GM12878 (cell line): Measurements from ENCODE around the gene BCL11A. TPM values are rescaled to one million over a fixed set of nuclear protein-coding genes. Genes with fewer than 3 reads are reported as not detected.

Experiments used
- ATAC-seq: fragments of 200-7000 bp; cut with Tn5 transposase; 3 replicates; pipeline ENCODE4 v1.9.1; 2020; ENCODE audit warnings: mild to moderate bottlenecking, moderate library complexity
- BruUV-seq: library from RNA; stranded (reverse); fragments of 400-500 nt; replicated peaks from 2 replicates; lab custom pipeline; 2021; lab: Mats Ljungman, UMichigan
- CTCF ChIA-PET: fragments of 300-600 bp; sonication (Branson Sonifier 250); formaldehyde crosslinking; extraction: SDS; loops from one replicate; lab custom pipeline; 2021; ENCODE audit warnings: inconsistent platforms; lab: Yijun Ruan, JAX
- POLR2A ChIA-PET: fragments of 350-600 bp; formaldehyde crosslinking; extraction: SDS; loops from one replicate; lab custom pipeline; 2021; ENCODE audit warnings: inconsistent platforms; lab: Charles Lee
- RAD21 ChIA-PET: fragments of 300-600 bp; sonication (Branson Sonifier 250); formaldehyde crosslinking; loops from one replicate; lab custom pipeline; 2023; ENCODE audit warnings: antibody characterized with exemption; ENCODE audit not compliant: unreplicated experiment; lab: Charles Lee
- SMC1A ChIA-PET: fragments of 300-600 bp; sonication (Branson Sonifier 250); formaldehyde crosslinking; loops from one replicate; lab custom pipeline; 2023; ENCODE audit not compliant: unreplicated experiment, uncharacterized antibody; lab: Charles Lee
- DNase-seq: peaks from one replicate; pipeline ENCODE4 v3.0.0-alpha.2; 2011; ENCODE audit warnings: low read depth, low spot score
- FAIRE-seq: peaks from 3 replicates; lab custom pipeline; 2011; peaks lifted over from hg19 to GRCh38; lab: Jason Lieb, UNC
- H2AFZ ChIP-seq: 2 replicates; pipeline ENCODE4 v1.6.0; 2011; ENCODE audit warnings: low read depth, low read length, control low read depth; ENCODE audit not compliant: control insufficient read depth
- H3K27ac ChIP-seq: 2 replicates; pipeline ENCODE4 v1.5.1; 2011; ENCODE audit warnings: control low read depth; ENCODE audit not compliant: control insufficient read depth, insufficient read depth
- H3K27me3 ChIP-seq, 2 experiments: replicated peaks in 1 of 2; 2 replicates each; pipeline versions ENCODE4 v1.6.0 to v1.6.1; 2011; ENCODE audit warnings: low read length in 1 of 2; ENCODE audit not compliant: control insufficient read depth in 2 of 2, insufficient read depth in 2 of 2
- H3K36me3 ChIP-seq, 2 experiments: 2 replicates each; pipeline ENCODE4 v1.5.1; 2011; ENCODE audit warnings: low read length in 1 of 2; ENCODE audit not compliant: control insufficient read depth in 2 of 2, insufficient read depth in 2 of 2
- H3K4me1 ChIP-seq: 2 replicates; pipeline ENCODE4 v1.6.1; 2011; ENCODE audit warnings: mild to moderate bottlenecking, low read length, moderate library complexity, mixed read lengths; ENCODE audit not compliant: control insufficient read depth, insufficient read depth
- H3K4me2 ChIP-seq: 2 replicates; pipeline ENCODE4 v1.6.0; 2011; ENCODE audit warnings: control low read depth; ENCODE audit not compliant: control insufficient read depth, insufficient read depth
- H3K4me3 ChIP-seq: fragments of 200-600 bp; sonication (generic); 2 replicates; pipeline ENCODE4 v1.5.1; 2016
- H3K79me2 ChIP-seq: 2 replicates; pipeline ENCODE4 v1.6.0; 2011; ENCODE audit warnings: low read length; ENCODE audit not compliant: control insufficient read depth, insufficient read depth
- H3K9ac ChIP-seq: 2 replicates; pipeline ENCODE4 v1.8.0; 2011; ENCODE audit warnings: low read length, control low read depth, mixed read lengths; ENCODE audit not compliant: control insufficient read depth, insufficient read depth
- H3K9me3 ChIP-seq: replicated peaks from 3 replicates; pipeline ENCODE4 v1.5.1; 2011; ENCODE audit warnings: mild to moderate bottlenecking, low read length; ENCODE audit not compliant: control insufficient read depth, insufficient read depth
- H4K20me1 ChIP-seq: 2 replicates; pipeline ENCODE4 v1.6.0; 2011; ENCODE audit not compliant: control insufficient read depth, insufficient read depth
- ATF7 ChIP-seq: fragments of 450-650 bp; IDR thresholded peaks from 2 replicates; pipeline ENCODE4 v1.6.1; 2016; ENCODE audit warnings: low read depth, mild to moderate bottlenecking
- BCL11A ChIP-seq: IDR thresholded peaks from 2 replicates; pipeline ENCODE4 v1.6.1; 2011; ENCODE audit warnings: low read depth, low read length
- CHD1 ChIP-seq: IDR thresholded peaks from 2 replicates; pipeline ENCODE4 v1.6.1; 2012; ENCODE audit warnings: low read depth, low read length, improper control_type of control experiment
- EED ChIP-seq: sonication (generic); IDR thresholded peaks from 2 replicates; pipeline ENCODE4 v1.6.1; 2016; ENCODE audit warnings: antibody characterized with exemption, low read depth
- EZH2 ChIP-seq: IDR thresholded peaks from 2 replicates; pipeline ENCODE4 v1.6.1; 2012; ENCODE audit warnings: low read depth, mild to moderate bottlenecking, control low read depth, inconsistent platforms, low read length, borderline replicate concordance; ENCODE audit not compliant: control insufficient read depth
- FOXK2 ChIP-seq: fragments of 450-650 bp; IDR thresholded peaks from 2 replicates; pipeline ENCODE4 v1.6.1; 2017; ENCODE audit warnings: mild to moderate bottlenecking, moderate library complexity
- FOXM1 ChIP-seq: IDR thresholded peaks from 2 replicates; pipeline ENCODE4 v1.6.1; 2012; ENCODE audit warnings: low read depth, mild to moderate bottlenecking, inconsistent platforms, low read length, moderate library complexity
- KDM1A ChIP-seq: fragments of 200-600 bp; sonication (generic); IDR thresholded peaks from 2 replicates; pipeline ENCODE4 v1.6.1; 2016; ENCODE audit warnings: borderline replicate concordance
- POLR2AphosphoS2 ChIP-seq: IDR thresholded peaks from 2 replicates; pipeline ENCODE4 v1.6.1; 2011; ENCODE audit warnings: low read depth, mild to moderate bottlenecking, low read length, improper control_type of control experiment, moderate library complexity
- SMC3 ChIP-seq: IDR thresholded peaks from 2 replicates; pipeline ENCODE4 v1.6.1; 2011; ENCODE audit warnings: low read length, improper control_type of control experiment, borderline replicate concordance
- STAT1 ChIP-seq: fragments of 450-650 bp; conservative IDR thresholded peaks from 2 replicates; pipeline ENCODE4 v1.6.1; 2014; ENCODE audit warnings: antibody characterized with exemption, mild to moderate bottlenecking
- TCF12 ChIP-seq: IDR thresholded peaks from 2 replicates; pipeline ENCODE4 v1.6.1; 2011; ENCODE audit warnings: low read depth, mild to moderate bottlenecking, low read length
- TCF3 ChIP-seq: IDR thresholded peaks from 2 replicates; pipeline ENCODE4 v1.6.1; 2012; ENCODE audit warnings: low read depth, mild to moderate bottlenecking, low read length, borderline replicate concordance; ENCODE audit not compliant: insufficient read depth
- WRNIP1 ChIP-seq: IDR thresholded peaks from 2 replicates; pipeline ENCODE4 v1.6.1; 2011; ENCODE audit warnings: low read depth, low read length, improper control_type of control experiment, borderline replicate concordance
- ZBTB11 ChIP-seq: fragments of 450-650 bp; formaldehyde crosslinking; IDR thresholded peaks from 2 replicates; pipeline ENCODE4 v1.5.0; 2022; ENCODE audit warnings: mild to moderate bottlenecking, missing genetic modification characterization
- ZNF207 ChIP-seq: fragments of 450-650 bp; IDR thresholded peaks from 2 replicates; pipeline ENCODE4 v1.6.1; 2014; ENCODE audit warnings: antibody characterized with exemption, mild to moderate bottlenecking, borderline replicate concordance
- ZNF622 ChIP-seq: fragments of 450-650 bp; IDR thresholded peaks from 2 replicates; pipeline ENCODE4 v1.6.1; 2017; ENCODE audit warnings: mild to moderate bottlenecking, inconsistent platforms
- WGBS: methylation state at CpG from one replicate; pipeline ENCODE4 v1.1.6; 2016; ENCODE audit warnings: low lambda C conversion rate; ENCODE audit not compliant: insufficient replicate concordance, insufficient coverage; ENCODE audit errors: missing lambda C conversion rate; 5-methylcytosine and 5-hydroxymethylcytosine counted together
- in situ Hi-C: fragments of 300-500 bp; cut with MboI; formaldehyde crosslinking; loops from 9 replicates; pipeline ENCODE4 v1.14.3; 2018; ENCODE audit warnings: mixed read lengths
- intact Hi-C: fragments of 100-400 bp; cut with micrococcal nuclease; formaldehyde crosslinking; loops from one replicate; pipeline ENCODE4 v1.14.2; 2022; ENCODE audit not compliant: unreplicated experiment
- polyA plus RNA-seq, 11 experiments: library from polyadenylated mRNA; depleted of rRNA in 4 of 11; unstranded in 6 of 11; stranded (reverse) in 5 of 11; fragments of >200 nt; fragmentation: Nextera tagmentation in 4 of 11; fragmentation: Illumina TruSeq in 1 of 11; extraction: Ambion mirVana in 4 of 11; extraction: Trizol in 1 of 11; gene quantifications; 1 replicate in 1 of 11; 2 replicates in 10 of 11; pipeline versions ENCODE4 v1.2.1 to v1.2.3, GENCODE V29; 2011 to 2016; ENCODE audit warnings: inconsistent platforms in 2 of 11, missing spikeins in 2 of 11, low read depth in 1 of 11
- total RNA-seq, 4 experiments: library from RNA; depleted of rRNA in 3 of 4; stranded (reverse); fragments of >200 nt in 3 of 4; fragmentation: Illumina TruSeq in 1 of 4; extraction: Trizol in 1 of 4; gene quantifications; 2 replicates each; pipeline versions ENCODE4 v1.2.1 to v1.2.3, GENCODE V29; 2013 to 2021
- TF ChIP-seq, protein P1 (sequence below): fragments of 450-650 bp; IDR thresholded peaks from 2 replicates; pipeline ENCODE4 v1.6.1; 2017; ENCODE audit warnings: borderline replicate concordance
- TF ChIP-seq, protein P2 (sequence below): fragments of 150-350 bp; IDR thresholded peaks from 2 replicates; pipeline ENCODE4 v1.6.1; 2014; ENCODE audit warnings: mild to moderate bottlenecking, low read depth, low read length

BCL11A gene
- total and polyA plus RNA-seq, 10 of the 15 experiments (the other 5 are each of a cell fraction or from before 2014, with no cell fraction given) = 7.5 to 26.6 (median 11.1) TPM; not detected in 1

DNA sequence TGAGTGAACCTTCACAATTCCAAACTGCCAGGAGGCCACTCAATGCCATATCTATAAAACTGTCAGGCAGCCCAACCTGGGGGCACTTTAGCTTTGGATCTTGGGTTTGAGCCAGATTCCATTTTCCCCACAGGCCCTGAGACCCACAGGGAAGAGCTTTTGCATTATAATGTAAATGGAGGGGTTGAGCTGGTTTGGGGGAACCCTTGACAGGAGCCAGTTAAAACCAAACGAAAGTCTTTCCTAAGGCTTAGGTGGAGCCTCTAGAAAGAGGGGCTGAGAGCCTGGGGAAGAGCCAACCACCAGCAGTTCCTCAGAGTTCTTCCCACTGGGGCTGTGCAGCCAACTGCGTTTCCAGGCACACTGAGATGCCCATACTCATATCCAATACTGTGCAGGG lies 42.7 kb downstream of the BCL11A start (continued):
- TF ChIP-seq, protein P1, sequence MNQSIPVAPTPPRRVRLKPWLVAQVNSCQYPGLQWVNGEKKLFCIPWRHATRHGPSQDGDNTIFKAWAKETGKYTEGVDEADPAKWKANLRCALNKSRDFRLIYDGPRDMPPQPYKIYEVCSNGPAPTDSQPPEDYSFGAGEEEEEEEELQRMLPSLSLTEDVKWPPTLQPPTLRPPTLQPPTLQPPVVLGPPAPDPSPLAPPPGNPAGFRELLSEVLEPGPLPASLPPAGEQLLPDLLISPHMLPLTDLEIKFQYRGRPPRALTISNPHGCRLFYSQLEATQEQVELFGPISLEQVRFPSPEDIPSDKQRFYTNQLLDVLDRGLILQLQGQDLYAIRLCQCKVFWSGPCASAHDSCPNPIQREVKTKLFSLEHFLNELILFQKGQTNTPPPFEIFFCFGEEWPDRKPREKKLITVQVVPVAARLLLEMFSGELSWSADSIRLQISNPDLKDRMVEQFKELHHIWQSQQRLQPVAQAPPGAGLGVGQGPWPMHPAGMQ = no peak
- TF ChIP-seq, all 136 proteins: peak for 0

DNA sequence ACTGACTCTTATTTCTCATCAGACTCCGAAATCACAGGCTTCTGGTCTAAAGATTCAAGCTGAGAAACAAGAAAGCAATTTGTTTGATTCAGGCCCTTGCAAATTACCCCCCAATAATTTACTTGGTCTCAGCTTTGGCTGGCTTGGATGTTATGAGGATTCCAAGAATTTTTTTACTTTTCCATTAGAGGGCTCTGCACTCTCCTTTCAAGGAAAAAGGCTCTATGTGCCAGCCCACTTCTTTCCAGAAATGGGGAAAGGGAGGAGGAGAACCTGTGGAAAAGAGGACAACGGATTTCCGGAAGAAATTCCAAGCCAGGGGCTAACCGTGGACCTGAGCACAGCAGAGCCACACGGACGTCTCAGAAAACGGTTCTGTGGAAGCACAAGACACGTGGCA lies 44.4 kb downstream of the BCL11A start:
- DNase-seq (no peak), FAIRE-seq (no peak), ATAC-seq (no peak)
- Histone ChIP-seq H3K79me2 (peaks cover 75% of the 10 kb centered on the region), H3K4me2 (no peak overlapping the region), H3K36me3 (peaks cover 0 to 11% of the 10 kb centered on the region in 2 experiments; a peak in 2 of 4 replicates), H3K4me3 (no peak overlapping the region), H3K9ac (no peak overlapping the region), H3K4me1 (peaks cover 49% of the 10 kb centered on the region), H2AFZ (no peak overlapping the region), H3K9me3 (no peaks in the 10 kb centered on the region), H4K20me1 (no peaks in the 10 kb centered on the region), H3K27ac (no peak overlapping the region), H3K27me3 (no peaks in the 10 kb centered on the region)
- ChIA-PET POLR2A (no interaction called here), SMC1A (interaction anchor here (0.9 to 1.1 kb wide), 4 partner anchors 9 to 143 kb away, joined by 3 read pairs; no protein-coding TSS in a partner anchor), CTCF (interaction anchor here (0.8 kb wide), 1 partner anchor 14 kb away, joined by 3 read pairs; no protein-coding TSS in a partner anchor), RAD21 (no interaction called here)
- 96% methylated on average over 8 of the region's 8 CpGs for WGBS
- no TSS peak for BruUV-seq
- in situ Hi-C loops = no loop called here
- intact Hi-C loops = no loop called here
- no peak for TF ChIP-seq ATF7
- TF ChIP-seq EZH2 = no peak
- no peak for TF ChIP-seq ZNF622
- TF ChIP-seq BCL11A = no peak
- TF ChIP-seq STAT1 = no peak
- TF ChIP-seq TCF12 = no peak
- TF ChIP-seq FOXK2 = no peak
- no peak for TF ChIP-seq ZBTB11 (CRISPR knock-in tag)
- no peak for TF ChIP-seq ZNF207
- no peak for TF ChIP-seq EED
- no peak for TF ChIP-seq KDM1A
- TF ChIP-seq WRNIP1 = no peak
- TF ChIP-seq, protein P2, sequence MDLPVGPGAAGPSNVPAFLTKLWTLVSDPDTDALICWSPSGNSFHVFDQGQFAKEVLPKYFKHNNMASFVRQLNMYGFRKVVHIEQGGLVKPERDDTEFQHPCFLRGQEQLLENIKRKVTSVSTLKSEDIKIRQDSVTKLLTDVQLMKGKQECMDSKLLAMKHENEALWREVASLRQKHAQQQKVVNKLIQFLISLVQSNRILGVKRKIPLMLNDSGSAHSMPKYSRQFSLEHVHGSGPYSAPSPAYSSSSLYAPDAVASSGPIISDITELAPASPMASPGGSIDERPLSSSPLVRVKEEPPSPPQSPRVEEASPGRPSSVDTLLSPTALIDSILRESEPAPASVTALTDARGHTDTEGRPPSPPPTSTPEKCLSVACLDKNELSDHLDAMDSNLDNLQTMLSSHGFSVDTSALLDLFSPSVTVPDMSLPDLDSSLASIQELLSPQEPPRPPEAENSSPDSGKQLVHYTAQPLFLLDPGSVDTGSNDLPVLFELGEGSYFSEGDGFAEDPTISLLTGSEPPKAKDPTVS = no peak
- no peak for TF ChIP-seq FOXM1
- TF ChIP-seq TCF3 = no peak
- TF ChIP-seq CHD1 = no peak
- TF ChIP-seq POLR2AphosphoS2 = no peak
- TF ChIP-seq SMC3 = no peak
